Liver (tissue), 3 donors: ENCODE data around the gene ASCL2.

ENCODE experiments used
- CTCF ChIP-seq: fragments of 150-350 bp; IDR thresholded peaks from 2 replicates; pipeline ENCODE4 v1.5.1; 2017; ENCODE audit warnings: improper control_type of control experiment, low read depth, low read length; ENCODE audit not compliant: missing input control
- FOXA1 ChIP-seq: IDR thresholded peaks from 2 replicates; pipeline ENCODE4 v1.6.1; 2016; ENCODE audit warnings: antibody characterized with exemption
- HNF4G ChIP-seq: IDR thresholded peaks from 2 replicates; pipeline ENCODE4 v1.6.1; 2016; ENCODE audit warnings: antibody characterized with exemption
- RAD21 ChIP-seq, 2 donors: IDR thresholded peaks; 2 replicates each; pipeline ENCODE4 v1.6.1; 2016; ENCODE audit warnings: antibody characterized with exemption in 2 of 2, mild to moderate bottlenecking in 2 of 2
- SP1 ChIP-seq: IDR thresholded peaks from 2 replicates; pipeline ENCODE4 v1.6.1; 2018; ENCODE audit warnings: antibody characterized with exemption, mild to moderate bottlenecking
- TAF1 ChIP-seq: conservative IDR thresholded peaks from 2 replicates; pipeline ENCODE4 v1.6.1; 2016; ENCODE audit warnings: antibody characterized with exemption, mild to moderate bottlenecking
- YY1 ChIP-seq: IDR thresholded peaks from 2 replicates; pipeline ENCODE4 v1.6.1; 2016; ENCODE audit warnings: antibody characterized with exemption, mild to moderate bottlenecking
- ZBTB33 ChIP-seq: IDR thresholded peaks from 2 replicates; pipeline ENCODE4 v1.6.1; 2016; ENCODE audit warnings: antibody characterized with exemption
- TF ChIP-seq, protein P1 (sequence below): IDR thresholded peaks from 2 replicates; pipeline ENCODE4 v1.6.1; 2016; ENCODE audit warnings: antibody characterized with exemption, mild to moderate bottlenecking
- TF ChIP-seq, protein P2 (sequence below): IDR thresholded peaks from 2 replicates; pipeline ENCODE4 v1.6.1; 2016; ENCODE audit warnings: antibody characterized with exemption
- donor health status: healthy.
- donor health status: healthy.

DNA sequence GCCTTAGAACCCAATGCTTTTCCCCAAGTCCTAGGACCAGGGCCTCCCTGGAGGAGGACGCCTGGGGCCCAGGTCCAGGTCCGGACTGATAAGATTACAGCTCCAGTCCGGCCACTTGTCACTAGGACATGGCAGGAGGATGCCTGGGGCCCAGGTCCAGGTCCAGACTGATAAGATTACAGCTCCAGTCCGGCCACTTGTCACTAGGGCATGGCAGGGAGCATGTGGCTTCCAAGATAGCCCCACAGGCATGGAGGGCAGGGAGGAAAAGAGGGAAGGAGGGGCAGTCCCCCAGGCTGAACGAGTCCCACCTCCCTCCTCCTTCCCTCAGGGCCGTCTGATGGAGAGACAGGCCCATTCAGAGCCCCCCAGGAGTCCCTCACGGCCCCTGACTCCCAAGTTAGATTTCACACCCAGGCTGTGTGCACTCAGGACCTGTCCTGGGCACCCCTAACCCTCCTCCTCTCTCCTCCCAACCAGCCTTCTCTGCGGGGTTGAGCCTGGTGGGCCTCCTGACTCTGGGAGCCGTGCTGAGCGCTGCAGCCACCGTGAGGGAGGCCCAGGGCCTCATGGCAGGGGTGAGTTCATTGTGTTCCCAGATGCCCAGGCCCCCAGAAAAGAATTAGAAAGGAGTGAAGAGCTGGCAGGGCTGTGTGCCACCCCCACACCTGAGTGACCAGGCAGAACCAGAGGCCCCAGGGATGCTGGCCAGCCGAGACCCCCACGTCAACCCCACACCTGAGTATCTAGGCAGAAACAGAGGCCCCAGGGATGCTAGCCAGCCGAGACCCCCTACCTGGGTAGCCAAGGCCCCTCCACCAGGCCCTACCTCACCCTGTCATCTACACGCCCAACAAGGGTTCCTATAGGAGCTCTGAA lies 33.5 kb upstream of the ASCL2 start:
- TF ChIP-seq CTCF, result no peak
- TF ChIP-seq HNF4G, result no peak
- TF ChIP-seq, protein P1, sequence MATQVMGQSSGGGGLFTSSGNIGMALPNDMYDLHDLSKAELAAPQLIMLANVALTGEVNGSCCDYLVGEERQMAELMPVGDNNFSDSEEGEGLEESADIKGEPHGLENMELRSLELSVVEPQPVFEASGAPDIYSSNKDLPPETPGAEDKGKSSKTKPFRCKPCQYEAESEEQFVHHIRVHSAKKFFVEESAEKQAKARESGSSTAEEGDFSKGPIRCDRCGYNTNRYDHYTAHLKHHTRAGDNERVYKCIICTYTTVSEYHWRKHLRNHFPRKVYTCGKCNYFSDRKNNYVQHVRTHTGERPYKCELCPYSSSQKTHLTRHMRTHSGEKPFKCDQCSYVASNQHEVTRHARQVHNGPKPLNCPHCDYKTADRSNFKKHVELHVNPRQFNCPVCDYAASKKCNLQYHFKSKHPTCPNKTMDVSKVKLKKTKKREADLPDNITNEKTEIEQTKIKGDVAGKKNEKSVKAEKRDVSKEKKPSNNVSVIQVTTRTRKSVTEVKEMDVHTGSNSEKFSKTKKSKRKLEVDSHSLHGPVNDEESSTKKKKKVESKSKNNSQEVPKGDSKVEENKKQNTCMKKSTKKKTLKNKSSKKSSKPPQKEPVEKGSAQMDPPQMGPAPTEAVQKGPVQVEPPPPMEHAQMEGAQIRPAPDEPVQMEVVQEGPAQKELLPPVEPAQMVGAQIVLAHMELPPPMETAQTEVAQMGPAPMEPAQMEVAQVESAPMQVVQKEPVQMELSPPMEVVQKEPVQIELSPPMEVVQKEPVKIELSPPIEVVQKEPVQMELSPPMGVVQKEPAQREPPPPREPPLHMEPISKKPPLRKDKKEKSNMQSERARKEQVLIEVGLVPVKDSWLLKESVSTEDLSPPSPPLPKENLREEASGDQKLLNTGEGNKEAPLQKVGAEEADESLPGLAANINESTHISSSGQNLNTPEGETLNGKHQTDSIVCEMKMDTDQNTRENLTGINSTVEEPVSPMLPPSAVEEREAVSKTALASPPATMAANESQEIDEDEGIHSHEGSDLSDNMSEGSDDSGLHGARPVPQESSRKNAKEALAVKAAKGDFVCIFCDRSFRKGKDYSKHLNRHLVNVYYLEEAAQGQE, result no peak
- no peak for TF ChIP-seq YY1
- TF ChIP-seq RAD21 (IDR thresholded peaks at IDR 0.05), result no peak
- TF ChIP-seq TAF1, result no peak
- TF ChIP-seq SP1, result no peak
- TF ChIP-seq, protein P2, sequence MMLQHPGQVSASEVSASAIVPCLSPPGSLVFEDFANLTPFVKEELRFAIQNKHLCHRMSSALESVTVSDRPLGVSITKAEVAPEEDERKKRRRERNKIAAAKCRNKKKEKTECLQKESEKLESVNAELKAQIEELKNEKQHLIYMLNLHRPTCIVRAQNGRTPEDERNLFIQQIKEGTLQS, result no peak
- no peak for TF ChIP-seq ZBTB33
- TF ChIP-seq FOXA1, result no peak
